Vagina (tissue), 2 donors: Measurements from ENCODE around the gene MAN2A2.
A peak's percentile ranks its signal among the peaks of the same experiment; 100 is the strongest.

Source experiments
- CTCF ChIP-seq, 3 experiments: fragments of 450-650 bp in 2 of 3; fragments of 200-600 bp in 1 of 3; sonication (generic) in 1 of 3; IDR thresholded peaks; one replicate each; pipeline ENCODE4 v1.5.1; 2017 to 2019; ENCODE audit warnings: antibody characterized with exemption in 3 of 3, mild to moderate bottlenecking in 2 of 3, moderate library complexity in 2 of 3
- POLR2A ChIP-seq, 2 donors: fragments of 450-650 bp; IDR thresholded peaks; one replicate each; pipeline ENCODE4 v1.6.1; 2017; ENCODE audit warnings: antibody characterized with exemption in 2 of 2, mild to moderate bottlenecking in 2 of 2, moderate library complexity in 2 of 2
- POLR2AphosphoS5 ChIP-seq, 2 donors: sonication (generic); formaldehyde crosslinking; IDR thresholded peaks; one replicate each; pipeline ENCODE4 v1.9.0; 2017; ENCODE audit warnings: antibody characterized with exemption in 2 of 2, mild to moderate bottlenecking in 2 of 2, low read depth in 1 of 2; ENCODE audit not compliant: insufficient read depth in 1 of 2

GRCh38 chr15:90956274-90957030 is 53.4 kb downstream of the MAN2A2 start:
- TF ChIP-seq CTCF (IDR thresholded peaks at IDR 0.05) (peak; percentile 82 to 94 (median 83)), POLR2AphosphoS5 (IDR thresholded peaks at IDR 0.05; ENCODE audit: insufficient read depth in 1 of 2, low read depth in 1 of 2) (no peak), POLR2A (IDR thresholded peaks at IDR 0.05) (no peak)
